GM20000 (cell line): ENCODE measurements around the gene DSG3.
A peak's percentile ranks its signal among the peaks of the same experiment; 100 is the strongest.

ENCODE experiments used
- DNase-seq: peaks from one replicate; pipeline ENCODE4 v3.0.0; 2012; ENCODE audit warnings: low spot score
- CTCF ChIP-seq: IDR thresholded peaks from 2 replicates; pipeline ENCODE4 v1.5.1; 2012; ENCODE audit warnings: mild to moderate bottlenecking, control low read depth; ENCODE audit errors: extremely low read depth, missing control alignments

Gene DSG3

GRCh38 chr18:31432316-31432715 is 15.2 kb upstream of the DSG3 start:
- DNase-seq, result no peak
- no peak for TF ChIP-seq CTCF

GRCh38 chr18:31436825-31437224 is 10.7 kb upstream of the DSG3 start:
- TF ChIP-seq CTCF, result no peak
- DNase-seq, result no peak

GRCh38 chr18:31438402-31438801 is 9.1 kb upstream of the DSG3 start:
- DNase-seq, result peak; percentile 9
- no peak for TF ChIP-seq CTCF

- DNase-seq, result no peak
- no peak for TF ChIP-seq CTCF
These were observed 7.7 kb upstream of the DSG3 start for GRCh38 chr18:31439807-31440325.

- DNase-seq, result no peak
- no peak for TF ChIP-seq CTCF
These were observed 6.8 kb upstream of the DSG3 start for GRCh38 chr18:31440787-31441186.

GRCh38 chr18:31441493-31441892 is 6.0 kb upstream of the DSG3 start:
- DNase-seq, result no peak
- TF ChIP-seq CTCF, result no peak

- TF ChIP-seq CTCF, result no peak
- no peak for DNase-seq
These were observed 3.4 kb upstream of the DSG3 start for GRCh38 chr18:31444142-31444541.
